Pancreas (tissue), 10 donors: ENCODE results near the gene PPIC. TPM values are rescaled to one million over a fixed set of nuclear protein-coding genes. Genes with fewer than 3 reads are reported as not detected.

ENCODE experiments used
- ATAC-seq, 4 donors: fragments of 200-7000 bp; cut with Tn5 transposase; one replicate each; pipeline versions ENCODE4 v1.8.0 to v1.9.1; 2020; ENCODE audit warnings: mild to moderate bottlenecking in 4 of 4, moderate library complexity in 4 of 4
- DNase-seq, 6 donors: peaks; one replicate each; pipeline ENCODE4 v3.0.0-alpha.2; 2020
- FAIRE-seq: peaks from 2 replicates; lab custom pipeline; 2012; peaks lifted over from hg19 to GRCh38; lab: Jason Lieb, UNC
- H3K27ac ChIP-seq, 4 donors: fragments of 200-600 bp; sonication (generic); 1 replicate in 3 of 4; 2 replicates in 1 of 4; pipeline versions ENCODE4 v1.5.0 to v1.8.0; 2020
- H3K27me3 ChIP-seq, 4 donors: fragments of 200-600 bp; one replicate each; pipeline ENCODE4 v1.8.0; 2021
- H3K36me3 ChIP-seq, 3 donors: fragments of 200-600 bp; sonication (generic) in 1 of 3; one replicate each; pipeline versions ENCODE4 v1.5.0 to v1.8.0; 2020 to 2021
- H3K4me1 ChIP-seq, 3 donors: fragments of 200-600 bp; one replicate each; pipeline ENCODE4 v1.8.0; 2021
- H3K4me3 ChIP-seq, 4 donors: fragments of 200-600 bp; sonication (generic) in 2 of 4; one replicate each; pipeline versions ENCODE4 v1.5.0 to v1.8.0; 2020 to 2021
- H3K9me3 ChIP-seq, 4 donors: fragments of 200-600 bp; one replicate each; pipeline ENCODE4 v1.8.0; 2021
- CTCF ChIP-seq, 4 donors: fragments of 200-600 bp; sonication (generic) in 3 of 4; IDR thresholded peaks; one replicate each; pipeline versions ENCODE4 v1.5.0 to v1.8.0; 2021; ENCODE audit warnings: antibody characterized with exemption in 4 of 4
- WGBS, 2 donors: extraction: QIAGEN DNeasy Blood & Tissue Kit; methylation state at CpG; one replicate each; pipeline ENCODE4 v1.1.7; 2013; 5-methylcytosine and 5-hydroxymethylcytosine counted together
- intact Hi-C, 3 donors: fragments of 100-400 bp; cut with DNase I; formaldehyde crosslinking; loops; one replicate each; pipeline versions ENCODE4 v1.11.1 to v1.14.2; 2022
- polyA plus RNA-seq, 2 donors: library from polyadenylated mRNA; stranded (reverse); fragments of 200-250 nt; gene quantifications; one replicate each; pipeline ENCODE4 v1.2.3, GENCODE V29; 2013
- total RNA-seq, 6 donors: library from RNA; stranded (reverse); fragmentation: NEBNext Ultra II Directional in 4 of 6; extraction: Animal tissue kit (Norgen Biotek cat#: 25700) in 4 of 6; gene quantifications; one replicate each; pipeline versions ENCODE4 v1.2.1 to v1.2.4, GENCODE V29; 2021 to 2023
- donor health status: healthy with polysubstance abuse.
- donor health status: DM: no; HTN: no; CAD: no; lungs with moderate emphysema.
- donor health status: DM: no; HTN: no; CAD: no.
- donor health status: control.
- donor health status: control.
- donor health status: Bipolar disorder and iron deficiency.
- donor health status: DM: yes; HTN: yes; CAD: no.
- donor health status: DM: no; HTN: no; CAD: no.
- donor health status: DM: no; HTN: no; CAD: no.
- donor health status: DM: yes; HTN: yes; CAD: no.

PPIC gene
- total and polyA plus RNA-seq, 8 donors, result 11.9 to 26.4 (median 13.3) TPM

GRCh38 chr5:123001808-123002207, 34.7 kb downstream of the PPIC start:
- Histone ChIP-seq H3K27ac (no peak overlapping the region), H3K9me3 (no peaks in the 10 kb centered on the region), H3K27me3 (no peaks in the 10 kb centered on the region), H3K4me3 (no peak overlapping the region), H3K4me1 (no peaks in the 10 kb centered on the region), H3K36me3 (no peaks in the 10 kb centered on the region)
- WGBS, 2 donors, result 78 to 81% methylated on average over 7 of the region's 7 CpGs
- FAIRE-seq, result no peak
- intact Hi-C loops, result no loop called here
- no peak for DNase-seq
- no peak for TF ChIP-seq CTCF (IDR thresholded peaks at IDR 0.05)
- ATAC-seq, result no peak

DNA sequence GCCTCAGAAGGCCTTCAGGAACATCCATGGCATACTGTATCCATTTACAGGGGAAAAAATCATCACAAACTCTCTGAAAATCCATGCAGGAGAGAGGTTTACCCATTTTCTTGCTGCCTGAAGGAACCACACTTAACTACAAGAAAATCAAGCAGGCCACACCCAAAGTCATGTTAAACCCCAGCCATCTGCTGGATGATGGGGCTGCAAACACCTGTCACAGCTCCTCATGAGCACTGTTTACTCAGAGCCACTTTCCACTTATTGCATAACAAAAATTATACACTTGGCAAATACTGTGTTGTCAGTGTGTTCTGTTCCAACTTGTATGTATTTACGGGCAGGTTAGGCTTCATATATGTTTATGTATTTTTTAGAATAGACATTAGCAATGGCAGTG, 35.8 kb downstream of the PPIC start:
- TF ChIP-seq CTCF (IDR thresholded peaks at IDR 0.05), result no peak
- Histone ChIP-seq H3K27me3 (no peaks in the 10 kb centered on the region), H3K4me3 (no peak overlapping the region), H3K9me3 (no peaks in the 10 kb centered on the region), H3K27ac (no peak overlapping the region), H3K4me1 (no peaks in the 10 kb centered on the region), H3K36me3 (no peaks in the 10 kb centered on the region)
- ATAC-seq (no peak), DNase-seq (no peak), FAIRE-seq (no peak)
- 96 to 97% methylated on average over 1 of the region's 1 CpG for WGBS, 2 donors
- intact Hi-C loops, result no loop called here

DNA sequence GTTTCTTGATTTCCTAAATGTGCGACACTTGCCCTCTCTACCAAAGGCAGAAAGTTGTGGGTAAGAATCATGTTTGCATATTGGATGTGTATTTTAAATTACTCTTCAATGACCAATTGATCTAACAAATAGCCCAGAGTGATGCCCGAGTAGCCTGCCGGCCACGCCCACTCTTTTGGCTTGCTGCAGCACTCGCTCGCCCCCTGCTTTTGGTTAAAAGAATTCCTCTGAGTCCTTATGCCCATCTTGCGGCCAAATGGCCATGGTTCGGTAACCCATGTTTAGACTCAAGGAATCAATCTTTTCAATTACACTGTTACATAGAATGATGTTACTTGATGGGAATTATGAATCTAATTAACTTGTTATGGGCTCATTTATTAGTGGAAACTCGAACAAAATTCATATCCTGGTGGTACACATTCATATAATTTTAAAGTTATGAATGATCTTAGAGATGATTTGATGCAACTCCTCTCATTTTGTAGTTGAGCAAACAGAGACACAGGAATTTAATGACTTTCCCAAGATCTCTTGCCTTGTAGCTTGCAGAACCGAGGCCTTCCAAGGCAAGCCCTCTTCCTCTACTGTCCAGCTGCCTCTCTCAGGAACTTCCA, 36.5 kb downstream of the PPIC start:
- no peaks in the 10 kb centered on the region for H3K4me1 ChIP-seq
- ATAC-seq (peak; percentile 78 to 96 (median 90)), FAIRE-seq (no peak), DNase-seq (peak; percentile 50 to 77 (median 65))
- no peaks in the 10 kb centered on the region for H3K27me3 ChIP-seq
- no peak overlapping the region for H3K27ac ChIP-seq
- H3K36me3 ChIP-seq, result no peaks in the 10 kb centered on the region
- H3K4me3 ChIP-seq, result no peak overlapping the region
- 41 to 47% methylated on average over 10 of the region's 10 CpGs for WGBS, 2 donors
- H3K9me3 ChIP-seq, result no peaks in the 10 kb centered on the region
- TF ChIP-seq CTCF (IDR thresholded peaks at IDR 0.05), result peak; percentile 31 to 57 (median 38)
- intact Hi-C loops, result no loop called here

DNA sequence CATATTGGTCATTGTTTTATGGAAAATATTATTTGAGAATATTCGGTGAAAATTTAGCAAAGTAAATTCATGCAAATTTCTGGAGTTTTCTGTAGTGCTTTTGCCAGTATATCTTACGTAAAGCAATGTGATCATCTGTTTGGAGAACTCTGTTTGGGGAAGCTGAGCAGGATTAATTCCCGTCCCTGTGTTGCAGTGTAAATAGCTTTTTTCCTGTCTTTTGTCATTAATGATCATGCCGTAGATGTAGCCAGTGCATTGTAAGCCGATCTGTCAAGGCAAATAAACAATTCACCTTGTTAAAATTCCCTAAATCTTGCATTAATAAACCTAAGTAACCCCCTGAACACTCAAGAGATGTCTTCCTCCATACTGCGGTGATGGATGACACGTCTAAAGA, 39.2 kb downstream of the PPIC start:
- intact Hi-C loops, result no loop called here
- ATAC-seq, result no peak
- no peak for TF ChIP-seq CTCF (IDR thresholded peaks at IDR 0.05)
- Histone ChIP-seq H3K36me3 (no peaks in the 10 kb centered on the region), H3K4me1 (no peaks in the 10 kb centered on the region), H3K9me3 (no peaks in the 10 kb centered on the region), H3K4me3 (no peak overlapping the region), H3K27ac (no peak overlapping the region), H3K27me3 (no peaks in the 10 kb centered on the region)
- no peak for FAIRE-seq
- DNase-seq, result no peak
- 63 to 82% methylated on average over 7 of the region's 7 CpGs for WGBS, 2 donors

DNA sequence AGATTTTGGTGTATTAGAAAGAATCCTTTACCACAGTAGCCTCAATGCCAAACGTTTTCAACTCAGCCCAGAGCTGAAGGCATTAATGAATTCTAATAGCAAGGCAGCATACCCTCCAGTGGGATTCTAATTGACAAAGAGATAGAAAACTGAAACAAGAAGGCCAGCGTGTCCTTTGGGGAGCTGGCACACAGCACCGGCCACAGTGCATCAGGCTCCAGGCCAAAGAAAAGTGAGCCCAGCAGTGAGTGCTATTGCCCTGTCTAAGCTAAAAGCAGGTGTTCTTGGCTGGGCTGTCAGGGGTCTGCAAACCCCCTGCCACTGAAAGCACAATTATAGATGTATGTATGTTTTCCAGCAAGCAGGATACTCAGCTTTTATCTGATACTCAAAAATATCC, 40.4 kb downstream of the PPIC start:
- Histone ChIP-seq H3K27ac (no peak overlapping the region), H3K9me3 (no peaks in the 10 kb centered on the region), H3K4me1 (no peaks in the 10 kb centered on the region), H3K4me3 (no peak overlapping the region), H3K27me3 (no peaks in the 10 kb centered on the region), H3K36me3 (no peaks in the 10 kb centered on the region)
- no peak for DNase-seq
- intact Hi-C loops, result no loop called here
- TF ChIP-seq CTCF (IDR thresholded peaks at IDR 0.05), result no peak
- WGBS, 2 donors, result 61 to 73% methylated on average over 3 of the region's 3 CpGs
- FAIRE-seq, result no peak
- ATAC-seq, result no peak
